ENCODE data around the gene CRY2. TPM values are rescaled to one million over a fixed set of nuclear protein-coding genes. Genes with fewer than 3 reads are reported as not detected.

CRY2 gene
- polyA plus RNA-seq, 1 donor (not counting 4 experiments of a cell fraction or from before 2014, with no cell fraction given): 7.9 TPM

DNA sequence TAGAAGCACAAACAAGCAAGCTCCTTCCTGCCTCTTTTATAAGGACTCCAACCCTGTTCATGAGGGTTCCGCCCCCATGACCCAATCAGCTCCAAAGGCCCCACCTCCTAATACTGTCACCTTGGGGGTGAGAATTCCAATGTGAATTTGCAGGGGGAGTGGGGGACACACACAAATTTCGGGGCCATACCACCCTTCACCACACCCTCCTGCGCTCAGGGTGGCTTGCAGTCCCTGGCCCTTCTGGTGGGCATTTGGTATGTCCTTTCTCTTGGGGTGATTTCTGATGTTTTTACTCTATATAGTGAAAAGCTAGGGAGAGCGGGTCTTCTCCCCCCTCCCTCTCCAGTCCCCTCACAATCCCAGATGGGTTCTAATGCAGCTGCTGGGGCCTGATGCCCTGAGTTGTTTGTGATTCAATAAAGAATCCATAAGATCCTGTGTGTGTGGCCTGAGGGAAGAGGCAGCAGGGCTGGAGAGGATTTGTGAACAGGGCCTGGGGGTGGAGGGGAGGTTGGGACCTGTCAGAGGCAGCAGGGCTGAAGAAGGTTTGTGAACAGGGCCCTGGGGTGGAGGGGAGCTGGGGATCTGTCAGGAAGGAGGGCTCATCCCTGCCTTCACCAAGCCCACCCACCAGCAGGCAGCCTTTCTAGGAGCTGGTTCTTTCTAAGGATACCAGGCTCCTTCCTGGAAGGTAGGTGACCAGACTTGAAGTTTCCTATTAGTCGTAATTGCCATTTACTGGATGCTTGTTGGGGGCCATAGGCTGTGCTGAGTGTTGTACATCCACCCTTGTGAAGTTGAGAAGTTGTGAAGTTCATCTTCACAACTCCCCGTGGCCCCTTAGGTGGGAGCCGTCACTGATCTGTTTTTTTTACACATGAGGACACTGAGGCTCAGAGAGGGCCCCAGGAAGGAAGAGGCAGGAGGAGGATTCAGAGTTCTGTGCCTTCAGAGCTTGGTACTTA is 34.4 kb upstream of the CRY2 start:
- Histone ChIP-seq H3K4me2 (ENCODE audit: control insufficient read depth, extremely low read depth, insufficient read depth, low read depth, low read length) (no peak overlapping the region), H3K9ac (ENCODE audit: control insufficient read depth, extremely low read depth, insufficient read depth, low read length) (no peak overlapping the region), H3K27me3 (ENCODE audit: control insufficient read depth, extremely low read depth, insufficient read depth, low read length) (no peaks in the 10 kb centered on the region), H3K4me1 (ENCODE audit: control insufficient read depth, extremely low read depth, insufficient read depth, low read length) (no peaks in the 10 kb centered on the region), H3K27ac (ENCODE audit: control insufficient read depth, insufficient read depth, low read length) (no peak overlapping the region), H3K9me3 (ENCODE audit: control insufficient read depth, low read depth, low read length) (no peaks in the 10 kb centered on the region), H3K79me2 (ENCODE audit: control insufficient read depth, insufficient read depth, low read length) (peaks cover 1% of the 10 kb centered on the region), H3K36me3 (ENCODE audit: control insufficient read depth in 2 of 2, extremely low read depth in 1 of 2, insufficient read depth in 2 of 2, low read length in 2 of 2) (peaks cover 9 to 14% of the 10 kb centered on the region in 2 experiments), H3K9me1 (ENCODE audit: control insufficient read depth, extremely low read depth, insufficient read depth, low read length) (no peaks in the 10 kb centered on the region), H2AFZ (ENCODE audit: control insufficient read depth, low read length) (no peak overlapping the region), H3K4me3 (ENCODE audit: control insufficient read depth in 2 of 3, extremely low read depth in 1 of 3, insufficient read depth in 2 of 3, low read depth in 1 of 3, low read length in 3 of 3) (no peak overlapping the region), H4K20me1 (ENCODE audit: control insufficient read depth, extremely low read depth, insufficient read depth, low read length) (no peaks in the 10 kb centered on the region)
- DNase-seq (ENCODE audit: low read depth, low spot score): no peak
- dilution Hi-C loops (cut with MboI; ENCODE audit: extremely low pct_ligation_motif_present, low sequenced_read_pairs): no loop called here
- FAIRE-seq: no peak
- TF ChIP-seq CTCF (optimal IDR thresholded peaks at IDR 0.05 in 1 of 3, IDR thresholded peaks at IDR 0.05 in 1 of 3, conservative IDR thresholded peaks at IDR 0.05 in 1 of 3; ENCODE audit: extremely low read depth in 1 of 3, insufficient read depth in 2 of 3, low read length in 3 of 3): no peak
- TF ChIP-seq EZH2 (IDR thresholded peaks at IDR 0.05; ENCODE audit: low read length): no peak

DNA sequence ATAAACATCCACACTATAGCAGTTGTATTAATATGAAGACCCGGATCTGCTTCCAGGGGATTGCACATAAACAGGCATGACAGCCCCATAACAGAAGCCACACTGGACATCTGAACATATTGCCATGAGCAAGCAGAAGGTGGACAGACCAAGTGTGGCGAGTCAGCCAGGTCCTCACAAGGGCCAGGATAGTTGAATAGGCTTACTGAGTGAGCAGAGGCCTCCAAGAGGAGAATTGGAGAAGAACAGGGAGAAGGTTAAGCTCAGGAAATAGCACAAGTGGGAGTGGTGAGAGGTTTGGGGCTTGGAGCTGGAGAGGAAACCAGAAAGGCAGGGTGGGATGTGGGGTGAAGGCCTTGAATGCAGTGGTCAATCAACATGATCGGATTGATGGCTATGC is 31.5 kb upstream of the CRY2 start:
- Histone ChIP-seq H3K9me1 (ENCODE audit: control insufficient read depth, extremely low read depth, insufficient read depth, low read length) (no peaks in the 10 kb centered on the region), H3K9me3 (ENCODE audit: control insufficient read depth, low read depth, low read length) (no peaks in the 10 kb centered on the region), H3K27ac (ENCODE audit: control insufficient read depth, insufficient read depth, low read length) (no peak overlapping the region), H3K4me3 (ENCODE audit: control insufficient read depth in 2 of 3, extremely low read depth in 1 of 3, insufficient read depth in 2 of 3, low read depth in 1 of 3, low read length in 3 of 3) (no peak overlapping the region), H3K9ac (ENCODE audit: control insufficient read depth, extremely low read depth, insufficient read depth, low read length) (no peak overlapping the region), H3K27me3 (ENCODE audit: control insufficient read depth, extremely low read depth, insufficient read depth, low read length) (no peaks in the 10 kb centered on the region), H2AFZ (ENCODE audit: control insufficient read depth, low read length) (no peak overlapping the region), H3K36me3 (ENCODE audit: control insufficient read depth in 2 of 2, extremely low read depth in 1 of 2, insufficient read depth in 2 of 2, low read length in 2 of 2) (peaks cover 5 to 6% of the 10 kb centered on the region in 2 experiments), H4K20me1 (ENCODE audit: control insufficient read depth, extremely low read depth, insufficient read depth, low read length) (no peaks in the 10 kb centered on the region), H3K4me2 (ENCODE audit: control insufficient read depth, extremely low read depth, insufficient read depth, low read depth, low read length) (no peak overlapping the region), H3K4me1 (ENCODE audit: control insufficient read depth, extremely low read depth, insufficient read depth, low read length) (no peaks in the 10 kb centered on the region), H3K79me2 (ENCODE audit: control insufficient read depth, insufficient read depth, low read length) (no peaks in the 10 kb centered on the region)
- DNase-seq (ENCODE audit: low read depth, low spot score) (no peak), FAIRE-seq (no peak)
- TF ChIP-seq EZH2 (IDR thresholded peaks at IDR 0.05; ENCODE audit: low read length) (no peak), CTCF (optimal IDR thresholded peaks at IDR 0.05 in 1 of 3, IDR thresholded peaks at IDR 0.05 in 1 of 3, conservative IDR thresholded peaks at IDR 0.05 in 1 of 3; ENCODE audit: extremely low read depth in 1 of 3, insufficient read depth in 2 of 3, low read length in 3 of 3) (peak in 2 of 3 experiments; percentile 10 to 12)
- dilution Hi-C loops (cut with MboI; ENCODE audit: extremely low pct_ligation_motif_present, low sequenced_read_pairs): no loop called here
